RWPE1 (cell line): ENCODE results near the gene C1orf105.

Experiments
- CTCF ChIA-PET: fragments of 350-600 bp; sonication (Branson Sonifier 250); formaldehyde crosslinking; extraction: SDS; loops from one replicate; lab custom pipeline; 2021; lab: Yijun Ruan, JAX
- POLR2A ChIA-PET: fragments of 400-600 bp; formaldehyde crosslinking; extraction: SDS; loops from one replicate; lab custom pipeline; 2020; ENCODE audit warnings: antibody characterized with exemption; ENCODE audit not compliant: low non-redundant PET; lab: Yijun Ruan, JAX
- DNase-seq: peaks from one replicate; pipeline ENCODE4 v3.0.0; 2012; ENCODE audit warnings: low spot score
- H3K27ac ChIP-seq: fragments of 450-650 bp; 2 replicates; pipeline ENCODE4 v1.5.1; 2017
- TF ChIP-seq, protein P1 (sequence below): fragments of 450-650 bp; conservative IDR thresholded peaks from 2 replicates; pipeline ENCODE4 v1.5.1; 2017; ENCODE audit warnings: low read depth, mild to moderate bottlenecking

C1orf105 gene

DNA sequence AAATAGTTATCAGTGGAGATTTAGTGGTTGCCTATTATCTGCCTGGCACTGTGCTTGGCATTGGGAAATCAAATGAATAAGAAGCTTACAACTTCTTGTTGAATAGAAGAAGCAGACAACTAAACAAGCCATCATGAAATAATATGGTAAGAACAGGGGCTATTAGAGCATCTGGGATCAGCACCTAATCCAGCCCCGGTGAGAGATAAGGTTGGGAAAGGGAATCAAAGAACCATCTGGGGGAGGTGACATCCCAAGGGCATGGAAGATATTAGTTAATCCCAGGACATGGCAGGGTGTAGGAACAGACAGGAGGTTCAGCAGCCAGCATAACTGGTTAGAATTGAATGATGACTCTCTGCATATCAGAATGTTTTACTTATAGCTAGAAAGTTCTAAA lies 76.2 kb downstream of the C1orf105 start:
- no peak overlapping the region for H3K27ac ChIP-seq
- ChIA-PET POLR2A (no interaction called here), CTCF (interaction anchor here (0.7 to 0.9 kb wide), 2 partner anchors 52 to 222 kb away, joined by 3 read pairs; no protein-coding TSS in a partner anchor)
- TF ChIP-seq, protein P1, sequence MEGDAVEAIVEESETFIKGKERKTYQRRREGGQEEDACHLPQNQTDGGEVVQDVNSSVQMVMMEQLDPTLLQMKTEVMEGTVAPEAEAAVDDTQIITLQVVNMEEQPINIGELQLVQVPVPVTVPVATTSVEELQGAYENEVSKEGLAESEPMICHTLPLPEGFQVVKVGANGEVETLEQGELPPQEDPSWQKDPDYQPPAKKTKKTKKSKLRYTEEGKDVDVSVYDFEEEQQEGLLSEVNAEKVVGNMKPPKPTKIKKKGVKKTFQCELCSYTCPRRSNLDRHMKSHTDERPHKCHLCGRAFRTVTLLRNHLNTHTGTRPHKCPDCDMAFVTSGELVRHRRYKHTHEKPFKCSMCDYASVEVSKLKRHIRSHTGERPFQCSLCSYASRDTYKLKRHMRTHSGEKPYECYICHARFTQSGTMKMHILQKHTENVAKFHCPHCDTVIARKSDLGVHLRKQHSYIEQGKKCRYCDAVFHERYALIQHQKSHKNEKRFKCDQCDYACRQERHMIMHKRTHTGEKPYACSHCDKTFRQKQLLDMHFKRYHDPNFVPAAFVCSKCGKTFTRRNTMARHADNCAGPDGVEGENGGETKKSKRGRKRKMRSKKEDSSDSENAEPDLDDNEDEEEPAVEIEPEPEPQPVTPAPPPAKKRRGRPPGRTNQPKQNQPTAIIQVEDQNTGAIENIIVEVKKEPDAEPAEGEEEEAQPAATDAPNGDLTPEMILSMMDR, result no peak
- DNase-seq, result no peak

DNA sequence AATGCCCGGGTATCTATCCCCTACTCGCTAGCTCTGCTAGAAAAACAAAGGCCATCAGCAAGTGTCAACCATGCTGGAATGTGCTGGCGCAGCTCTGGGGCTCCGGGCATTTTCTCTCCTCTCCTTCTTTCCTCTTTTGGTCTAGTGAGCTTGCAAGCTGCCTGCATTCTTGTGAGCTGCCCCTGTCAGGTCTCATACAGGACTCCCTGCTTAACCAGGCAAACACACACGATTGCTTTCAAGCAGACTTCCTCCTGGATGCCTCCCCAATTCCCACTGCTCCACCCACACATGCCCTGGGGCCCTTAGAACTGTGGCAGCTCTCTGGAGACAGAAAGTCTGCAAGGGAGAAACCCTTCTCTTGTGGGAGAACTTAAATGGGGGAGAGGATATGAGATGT lies 76.7 kb downstream of the C1orf105 start:
- H3K27ac ChIP-seq, result no peak overlapping the region
- TF ChIP-seq, protein P1, result no peak
- DNase-seq, result peak; percentile 36
- ChIA-PET CTCF (interaction anchor here (0.5 to 0.9 kb wide), 3 partner anchors 53 to 433 kb away, joined by 3 read pairs; no protein-coding TSS in a partner anchor), POLR2A (no interaction called here)

DNA sequence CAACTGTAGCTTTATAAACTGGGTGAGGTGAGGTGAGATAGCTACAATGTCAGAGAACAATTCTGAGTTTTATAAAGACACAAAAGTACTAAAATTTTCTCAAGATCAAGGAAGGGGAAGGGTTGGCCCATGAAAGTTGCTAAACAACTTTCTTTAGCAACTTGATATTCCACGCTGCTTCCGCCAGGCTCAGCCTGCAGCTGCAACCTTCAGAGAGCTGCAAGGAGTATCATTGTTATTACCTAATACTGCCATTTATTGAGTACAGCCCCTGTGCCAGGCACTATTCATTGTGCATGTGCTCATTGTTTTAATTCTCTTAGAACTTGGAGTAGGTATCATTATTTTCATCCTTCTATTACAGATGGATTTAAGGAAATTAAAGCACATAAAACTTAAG lies 78.4 kb downstream of the C1orf105 start:
- ChIA-PET POLR2A (no interaction called here), CTCF (no interaction called here)
- DNase-seq, result no peak
- no peak overlapping the region for H3K27ac ChIP-seq
- TF ChIP-seq, protein P1, result no peak

DNA sequence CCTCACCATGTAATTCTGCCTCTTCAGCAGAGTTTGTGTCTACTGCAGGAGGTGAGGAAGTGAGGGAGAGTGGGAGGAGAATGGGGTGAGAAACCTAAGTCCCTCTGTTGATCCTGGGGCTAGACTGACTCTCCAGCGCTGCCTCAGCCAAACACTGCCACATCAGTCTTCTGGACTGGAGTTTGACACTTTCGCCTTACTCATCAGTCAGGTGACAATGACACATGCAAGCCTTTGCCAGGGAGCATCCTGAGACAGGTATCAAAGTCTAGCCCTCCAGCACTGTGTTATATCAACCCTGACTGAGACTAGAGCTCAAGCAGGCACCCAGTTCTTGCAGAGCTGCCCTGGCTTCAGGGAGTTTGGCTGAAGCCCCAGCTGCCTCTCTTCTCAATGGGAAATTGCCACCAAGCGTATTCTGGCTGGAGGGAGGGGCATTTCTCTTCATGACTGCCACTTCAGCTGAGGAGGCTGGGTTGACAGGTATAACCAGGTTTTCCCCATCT lies 79.2 kb downstream of the C1orf105 start:
- TF ChIP-seq, protein P1, result no peak
- CTCF ChIA-PET, result no interaction called here
- DNase-seq, result peak; percentile 17
- no peak overlapping the region for H3K27ac ChIP-seq
- POLR2A ChIA-PET, result interaction anchor here (0.6 kb wide), 1 partner anchor 10 kb away, joined by 3 read pairs; no protein-coding TSS in a partner anchor

DNA sequence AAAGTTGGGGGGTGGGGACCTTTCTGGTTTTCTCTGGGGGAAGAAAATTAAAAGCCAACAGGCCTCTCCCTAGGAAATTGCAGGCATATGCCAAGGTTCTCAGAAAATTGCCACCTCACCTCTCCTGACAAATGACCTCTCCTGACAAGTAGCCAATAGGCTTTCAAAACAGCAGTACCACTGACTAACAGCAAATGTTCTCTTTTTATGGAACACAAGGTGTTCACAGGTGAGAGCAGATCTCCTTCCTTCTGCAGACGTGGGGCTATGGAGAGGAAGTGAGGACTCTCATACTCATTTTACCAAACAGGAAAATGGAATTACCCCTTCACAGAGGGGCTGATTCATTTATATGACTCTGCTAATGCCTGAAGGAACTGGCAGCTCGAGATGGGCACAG lies 79.7 kb downstream of the C1orf105 start:
- TF ChIP-seq, protein P1, result no peak
- no peak for DNase-seq
- H3K27ac ChIP-seq, result no peak overlapping the region
- ChIA-PET POLR2A (interaction anchor here (0.6 kb wide), 1 partner anchor 9 kb away, joined by 3 read pairs; no protein-coding TSS in a partner anchor), CTCF (interaction anchor here (0.9 kb wide), 1 partner anchor 181 kb away, joined by 3 read pairs; no protein-coding TSS in a partner anchor)

DNA sequence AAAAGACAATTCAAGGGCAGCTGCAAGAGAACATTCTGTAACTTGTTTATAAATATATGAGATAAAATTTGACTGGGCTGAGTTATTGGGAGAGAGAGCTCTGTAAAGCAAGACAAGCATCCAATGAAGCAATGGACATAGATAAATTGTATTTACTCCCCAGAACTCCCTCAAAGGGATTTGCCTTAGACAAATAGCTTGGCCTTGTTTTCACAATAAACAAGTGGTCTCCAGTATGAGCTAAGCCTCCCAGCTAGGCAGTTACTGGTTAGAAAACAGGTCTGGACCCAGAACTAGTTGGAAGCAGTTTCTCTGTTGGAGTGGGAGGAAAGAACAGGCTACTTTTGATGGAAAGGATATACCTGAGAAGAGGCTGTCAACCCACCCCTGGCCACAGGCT lies 87.3 kb downstream of the C1orf105 start:
- H3K27ac ChIP-seq, result no peak overlapping the region
- no peak for DNase-seq
- TF ChIP-seq, protein P1, result no peak
- POLR2A ChIA-PET, result no interaction called here
- CTCF ChIA-PET, result interaction anchor here (0.6 kb wide), 1 partner anchor 212 kb away, joined by 5 read pairs; no protein-coding TSS in a partner anchor
